GM18517 (cell line): ENCODE data around the gene NOP9.

Experiments used
- ATAC-seq: cut with Tn5 transposase; IDR thresholded peaks from one replicate; pipeline ENCODE4 v1.9.1; 2021; ENCODE audit warnings: mild to moderate bottlenecking, moderate library complexity; ENCODE audit not compliant: unreplicated experiment

NOP9 gene

GRCh38 chr14:24262821-24263733, 36.6 kb upstream of the NOP9 start, which contains the start of gene TGM1:
Gene TGM1, minus strand, starts transcription at chr14:24263177. Its CDS starts 825 bp downstream, at chr14:24262352.
- no peak for ATAC-seq

GRCh38 chr14:24263848-24264247, 35.8 kb upstream of the NOP9 start:
- ATAC-seq: no peak

GRCh38 chr14:24264298-24264697, 35.4 kb upstream of the NOP9 start:
- no peak for ATAC-seq

- ATAC-seq: no peak
These were observed 33.1 kb upstream of the NOP9 start for GRCh38 chr14:24266344-24267244.

- no peak for ATAC-seq
These were observed 32.1 kb upstream of the NOP9 start for GRCh38 chr14:24267516-24267915.

- no peak for ATAC-seq
These were observed 31.4 kb upstream of the NOP9 start for GRCh38 chr14:24268225-24268624.

GRCh38 chr14:24269368-24269767, 30.3 kb upstream of the NOP9 start:
- ATAC-seq: no peak

- no peak for ATAC-seq
These were observed 29.6 kb upstream of the NOP9 start for GRCh38 chr14:24269910-24270536.

- no peak for ATAC-seq
These were observed 29.0 kb upstream of the NOP9 start for GRCh38 chr14:24270537-24271133.

GRCh38 chr14:24271134-24271833, 28.4 kb upstream of the NOP9 start, which contains the start of gene RABGGTA:
Gene RABGGTA, minus strand, starts transcription at chr14:24271597. Its CDS starts 482 bp downstream, at chr14:24271115.
- peak; percentile 67 for ATAC-seq

- no peak for ATAC-seq
These were observed 27.8 kb upstream of the NOP9 start for GRCh38 chr14:24271834-24272263.

GRCh38 chr14:24272467-24272866, 27.2 kb upstream of the NOP9 start:
- ATAC-seq: no peak

GRCh38 chr14:24273422-24273998, 26.1 kb upstream of the NOP9 start:
- no peak for ATAC-seq

GRCh38 chr14:24274101-24274543, 25.5 kb upstream of the NOP9 start:
- peak; percentile 58 for ATAC-seq

GRCh38 chr14:24277071-24277470, 22.6 kb upstream of the NOP9 start:
- ATAC-seq: no peak

GRCh38 chr14:24277606-24278321, 21.9 kb upstream of the NOP9 start:
- ATAC-seq: no peak

GRCh38 chr14:24278424-24278823, 21.2 kb upstream of the NOP9 start:
- no peak for ATAC-seq

GRCh38 chr14:24279301-24280186, 20.1 kb upstream of the NOP9 start:
- peak; percentile 51 for ATAC-seq
